WTC11 (cell line): ENCODE results near the gene ENPP6. TPM values are rescaled to one million over a fixed set of nuclear protein-coding genes. Genes with fewer than 3 reads are reported as not detected.

Experiments used
- ATAC-seq: fragments of 200-7000 bp; cut with Tn5 transposase; 2 replicates; pipeline ENCODE4 v1.10.0; 2021; ENCODE audit warnings: mild to moderate bottlenecking, moderate library complexity
- CTCF ChIA-PET: fragments of 300-600 bp; sonication (Branson Sonifier 250); formaldehyde crosslinking; loops from one replicate; lab custom pipeline; 2021; ENCODE audit warnings: antibody characterized with exemption; lab: Charles Lee
- POLR2A ChIA-PET: fragments of 350-600 bp; sonication (Branson Sonifier 250); formaldehyde crosslinking; loops from one replicate; lab custom pipeline; 2021; ENCODE audit warnings: antibody characterized with exemption; lab: Charles Lee
- DNase-seq: peaks from one replicate; pipeline ENCODE4 v3.0.0; 2021; ENCODE audit warnings: low spot score
- H3K27ac Mint-ChIP-seq: 2 replicates; pipeline ENCODE4 v1.8.0; 2021; ENCODE audit warnings: mixed read lengths
- H3K27me3 Mint-ChIP-seq: 2 replicates; pipeline ENCODE4 v1.8.0; 2021; ENCODE audit warnings: low read depth, mild to moderate bottlenecking, moderate library complexity, mixed read lengths
- H3K36me3 Mint-ChIP-seq: 2 replicates; pipeline ENCODE4 v1.8.0; 2021; ENCODE audit warnings: mixed read lengths
- H3K4me1 Mint-ChIP-seq: 2 replicates; pipeline ENCODE4 v1.8.0; 2022; ENCODE audit warnings: mixed read lengths
- H3K4me3 Mint-ChIP-seq: 2 replicates; pipeline ENCODE4 v1.8.0; 2021; ENCODE audit warnings: mild to moderate bottlenecking, moderate library complexity, mixed read lengths
- H3K9me3 Mint-ChIP-seq: 2 replicates; pipeline ENCODE4 v1.8.0; 2021; ENCODE audit warnings: mixed read lengths
- EMX1 ChIP-seq: fragments of 250-450 bp; sonication (Bioruptor Pico); IDR thresholded peaks from 2 replicates; pipeline ENCODE4 v1.8.0; 2021; ENCODE audit warnings: mild to moderate bottlenecking
- ESRRA ChIP-seq: sonication (generic); formaldehyde crosslinking; IDR thresholded peaks from 2 replicates; pipeline ENCODE4 v1.8.1; 2022; ENCODE audit warnings: mild to moderate bottlenecking, missing genetic modification reagents, borderline replicate concordance
- GRHL2 ChIP-seq: fragments of 250-450 bp; sonication (Bioruptor Pico); IDR thresholded peaks from 2 replicates; pipeline ENCODE4 v1.8.0; 2022; ENCODE audit warnings: mild to moderate bottlenecking, moderate library complexity; ENCODE audit not compliant: insufficient replicate concordance, severe bottlenecking
- NFE2L1 ChIP-seq: sonication (generic); formaldehyde crosslinking; IDR thresholded peaks from 2 replicates; pipeline ENCODE4 v1.8.1; 2023; ENCODE audit warnings: missing genetic modification reagents
- NR3C1 ChIP-seq: sonication (generic); formaldehyde crosslinking; conservative IDR thresholded peaks from 2 replicates; pipeline ENCODE4 v1.8.1; 2023; ENCODE audit warnings: low read depth, mild to moderate bottlenecking, missing genetic modification reagents
- SMAD4 ChIP-seq: sonication (generic); formaldehyde crosslinking; IDR thresholded peaks from 2 replicates; pipeline ENCODE4 v1.8.0; 2022; ENCODE audit warnings: mild to moderate bottlenecking, missing genetic modification reagents
- TEAD1 ChIP-seq: sonication (generic); formaldehyde crosslinking; IDR thresholded peaks from 2 replicates; pipeline ENCODE4 v1.8.0; 2022; ENCODE audit warnings: mild to moderate bottlenecking, missing genetic modification reagents
- TP53 ChIP-seq: sonication (generic); formaldehyde crosslinking; IDR thresholded peaks from 2 replicates; pipeline ENCODE4 v1.8.1; 2023; ENCODE audit warnings: mild to moderate bottlenecking, missing genetic modification reagents
- ZNF138 ChIP-seq: sonication (generic); formaldehyde crosslinking; conservative IDR thresholded peaks from 2 replicates; pipeline ENCODE4 v1.8.1; 2022; ENCODE audit warnings: mild to moderate bottlenecking, moderate library complexity, missing genetic modification reagents
- ZNF219 ChIP-seq: sonication (generic); formaldehyde crosslinking; IDR thresholded peaks from 2 replicates; pipeline ENCODE4 v1.8.0; 2023; ENCODE audit warnings: missing genetic modification reagents, mild to moderate bottlenecking, borderline replicate concordance
- ZNF263 ChIP-seq: sonication (generic); formaldehyde crosslinking; IDR thresholded peaks from 2 replicates; pipeline ENCODE4 v1.8.1; 2022; ENCODE audit warnings: low read depth, mild to moderate bottlenecking, moderate library complexity, missing genetic modification reagents
- ZNF317 ChIP-seq: sonication (generic); formaldehyde crosslinking; IDR thresholded peaks from 2 replicates; pipeline ENCODE4 v1.8.1; 2023; ENCODE audit warnings: low read depth, mild to moderate bottlenecking, moderate library complexity, missing genetic modification reagents, borderline replicate concordance
- ZNF396 ChIP-seq: fragments of 250-450 bp; sonication (Bioruptor Pico); IDR thresholded peaks from 2 replicates; pipeline ENCODE4 v1.8.0; 2021; ENCODE audit warnings: mild to moderate bottlenecking, moderate library complexity, borderline replicate concordance
- ZNF416 ChIP-seq: fragments of 250-450 bp; sonication (Bioruptor Pico); IDR thresholded peaks from 2 replicates; pipeline ENCODE4 v1.9.0; 2021; ENCODE audit warnings: mild to moderate bottlenecking, inconsistent platforms
- total RNA-seq: library from RNA; stranded (reverse); gene quantifications from 3 replicates; pipeline ENCODE4 v1.2.3, GENCODE V29; 2021
- TF ChIP-seq, protein P1 (sequence below): fragments of 250-450 bp; sonication (Bioruptor Pico); IDR thresholded peaks from 2 replicates; pipeline ENCODE4 v1.9.0; 2021; ENCODE audit warnings: mild to moderate bottlenecking
- TF ChIP-seq, protein P2 (sequence below): sonication (generic); formaldehyde crosslinking; IDR thresholded peaks from 2 replicates; pipeline ENCODE4 v1.8.1; 2022; ENCODE audit warnings: low read depth, mild to moderate bottlenecking, moderate library complexity, missing genetic modification reagents, borderline replicate concordance
- TF ChIP-seq, protein P3 (sequence below): sonication (generic); formaldehyde crosslinking; IDR thresholded peaks from 2 replicates; pipeline ENCODE4 v1.8.0; 2022; ENCODE audit warnings: mild to moderate bottlenecking, missing genetic modification reagents
- TF ChIP-seq, protein P4 (sequence below): sonication (generic); formaldehyde crosslinking; IDR thresholded peaks from 2 replicates; pipeline ENCODE4 v1.8.1; 2023; ENCODE audit warnings: mild to moderate bottlenecking, missing genetic modification reagents, moderate library complexity
- TF ChIP-seq, protein P5 (sequence below): fragments of 250-450 bp; sonication (Bioruptor Pico); IDR thresholded peaks from 2 replicates; pipeline ENCODE4 v2.1.2; 2022; ENCODE audit warnings: mild to moderate bottlenecking, moderate library complexity
- TF ChIP-seq, protein P6 (sequence below): sonication (generic); formaldehyde crosslinking; IDR thresholded peaks from 2 replicates; pipeline ENCODE4 v1.8.1; 2023; ENCODE audit warnings: mild to moderate bottlenecking, missing genetic modification reagents

Gene ENPP6
- total RNA-seq, 1 experiment from 2014 or later = 0.09 TPM

DNA sequence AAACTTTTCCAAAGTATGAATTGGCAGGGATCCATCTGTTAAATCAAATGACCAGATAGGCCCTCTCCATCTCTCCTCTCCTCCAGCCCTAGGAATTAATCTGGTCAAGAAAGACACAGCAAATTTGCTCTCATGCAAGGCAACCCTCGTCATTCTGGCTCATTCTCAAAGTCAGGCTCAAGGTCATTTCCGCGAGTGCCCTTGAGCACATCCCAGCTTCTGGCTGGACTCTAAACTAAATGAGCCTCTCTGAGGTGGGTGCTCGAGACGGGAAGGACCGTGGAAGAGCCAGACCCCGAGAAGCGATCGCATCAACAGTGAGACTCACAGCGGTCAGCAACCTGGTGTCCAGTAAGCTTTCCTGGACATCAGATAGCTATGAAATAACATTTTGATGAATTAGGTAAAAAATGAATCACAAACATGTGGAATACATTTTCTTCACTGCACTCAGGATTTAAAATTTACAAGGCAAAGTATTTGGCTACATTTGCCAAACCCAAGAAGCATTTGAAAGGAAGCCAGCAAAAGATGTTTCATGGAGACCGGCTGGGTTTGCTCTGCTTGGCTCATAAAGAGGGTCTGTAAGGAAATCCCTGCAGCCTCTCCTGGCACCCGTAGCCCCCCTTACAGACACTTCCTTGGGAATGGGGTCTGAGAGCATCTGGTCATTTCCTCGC is 121.0 kb downstream of the ENPP6 start:
- H3K4me1 Mint-ChIP-seq = peaks cover 7% of the 10 kb centered on the region
- DNase-seq (no peak), ATAC-seq (no peak; the same call in 1 of the 2 replicates)
- CTCF ChIA-PET = interaction anchor here (1.0 to 1.5 kb wide), 9 partner anchors 11 to 158 kb away, joined by 3 to 11 read pairs (median 4); partner anchors contain the start of gene ENPP6
- no peaks in the 10 kb centered on the region for H3K9me3 Mint-ChIP-seq
- POLR2A ChIA-PET = no interaction called here
- no peaks in the 10 kb centered on the region; the same call in 1 of the 2 replicates for H3K27me3 Mint-ChIP-seq
- no peak overlapping the region for H3K27ac Mint-ChIP-seq
- 0 out of 2 replicates have a peak, but pooled peaks have one; percentile 7 for TF ChIP-seq TP53 (CRISPR knock-in tag)
- TF ChIP-seq, protein P1, sequence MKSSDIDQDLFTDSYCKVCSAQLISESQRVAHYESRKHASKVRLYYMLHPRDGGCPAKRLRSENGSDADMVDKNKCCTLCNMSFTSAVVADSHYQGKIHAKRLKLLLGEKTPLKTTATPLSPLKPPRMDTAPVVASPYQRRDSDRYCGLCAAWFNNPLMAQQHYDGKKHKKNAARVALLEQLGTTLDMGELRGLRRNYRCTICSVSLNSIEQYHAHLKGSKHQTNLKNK (CRISPR knock-in tag) = no peak
- H3K36me3 Mint-ChIP-seq = no peaks in the 10 kb centered on the region
- H3K4me3 Mint-ChIP-seq = peak overlapping the region; percentile 43; the same call in 1 of the 2 replicates

DNA sequence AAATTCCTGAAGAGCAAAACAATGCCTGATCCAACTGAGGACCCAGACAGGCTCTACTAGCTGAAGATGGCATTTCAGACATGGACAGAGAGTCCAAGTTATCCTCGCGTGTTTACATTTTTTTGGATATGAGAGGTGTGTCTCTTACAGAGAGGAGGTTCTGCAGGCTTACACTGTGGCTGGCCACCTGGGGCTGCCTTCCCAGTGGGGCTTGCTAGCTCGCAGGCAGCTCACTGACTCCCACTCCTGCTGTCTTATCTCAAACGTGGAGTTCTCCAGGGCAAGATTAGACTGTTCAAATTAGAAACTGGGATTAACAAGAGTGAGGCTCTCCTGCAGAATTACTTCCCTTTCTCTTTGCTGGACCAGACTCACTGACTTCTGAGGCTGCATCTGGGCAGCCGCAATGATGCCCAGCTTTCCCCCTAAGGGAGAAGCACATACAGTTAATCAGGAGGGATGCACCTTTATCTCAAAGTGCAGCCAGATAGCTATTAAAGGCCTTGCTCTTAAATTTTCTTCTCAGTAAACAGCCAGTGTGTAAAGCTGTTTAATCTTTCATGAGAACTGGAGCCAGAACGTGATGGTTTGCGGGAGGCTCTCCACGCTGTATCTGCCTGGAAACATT is 123.0 kb downstream of the ENPP6 start:
- H3K27me3 Mint-ChIP-seq = no peaks in the 10 kb centered on the region; the same call in 1 of the 2 replicates
- no peaks in the 10 kb centered on the region for H3K36me3 Mint-ChIP-seq
- ATAC-seq (no peak), DNase-seq (no peak)
- no peaks in the 10 kb centered on the region for H3K9me3 Mint-ChIP-seq
- H3K27ac Mint-ChIP-seq = no peak overlapping the region
- H3K4me1 Mint-ChIP-seq = peaks cover 7% of the 10 kb centered on the region
- POLR2A ChIA-PET = no interaction called here
- TF ChIP-seq ZNF219 (CRISPR knock-in tag) = no peak
- no peak overlapping the region for H3K4me3 Mint-ChIP-seq
- CTCF ChIA-PET = interaction anchor here (1.3 kb wide), 1 partner anchor 21 kb away, joined by 3 read pairs; no protein-coding TSS in a partner anchor

DNA sequence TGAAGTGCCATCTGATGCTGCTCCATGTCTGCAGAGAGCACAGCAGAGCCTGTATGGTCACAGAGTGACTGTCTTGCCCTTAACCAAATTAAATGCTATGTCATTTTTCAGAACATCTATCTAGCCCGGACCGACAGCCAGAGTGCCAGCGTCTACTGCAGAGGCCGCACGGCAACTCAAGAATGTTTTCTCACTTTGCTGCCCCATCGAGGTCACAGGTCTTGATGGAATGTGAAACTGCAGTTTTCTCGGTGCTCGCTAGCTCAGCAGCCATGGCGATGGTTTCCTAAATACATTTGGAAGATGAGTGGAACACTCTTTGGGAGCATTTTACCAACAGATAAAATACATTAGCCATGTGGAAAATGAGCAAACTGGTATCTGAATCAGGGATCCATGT is 125.7 kb downstream of the ENPP6 start:
- no peak for DNase-seq
- Mint-ChIP-seq H3K4me3 (no peak overlapping the region), H3K27me3 (no peaks in the 10 kb centered on the region; the same call in 1 of the 2 replicates), H3K4me1 (peaks cover under 1% of the 10 kb centered on the region; the same call in 1 of the 2 replicates), H3K27ac (no peak overlapping the region), H3K9me3 (peaks cover 10% of the 10 kb centered on the region; the same call in 1 of the 2 replicates), H3K36me3 (no peaks in the 10 kb centered on the region)
- TF ChIP-seq, protein P2, sequence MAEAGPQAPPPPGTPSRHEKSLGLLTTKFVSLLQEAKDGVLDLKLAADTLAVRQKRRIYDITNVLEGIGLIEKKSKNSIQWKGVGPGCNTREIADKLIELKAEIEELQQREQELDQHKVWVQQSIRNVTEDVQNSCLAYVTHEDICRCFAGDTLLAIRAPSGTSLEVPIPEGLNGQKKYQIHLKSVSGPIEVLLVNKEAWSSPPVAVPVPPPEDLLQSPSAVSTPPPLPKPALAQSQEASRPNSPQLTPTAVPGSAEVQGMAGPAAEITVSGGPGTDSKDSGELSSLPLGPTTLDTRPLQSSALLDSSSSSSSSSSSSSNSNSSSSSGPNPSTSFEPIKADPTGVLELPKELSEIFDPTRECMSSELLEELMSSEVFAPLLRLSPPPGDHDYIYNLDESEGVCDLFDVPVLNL (CRISPR knock-in tag) = no peak
- TF ChIP-seq, protein P3, sequence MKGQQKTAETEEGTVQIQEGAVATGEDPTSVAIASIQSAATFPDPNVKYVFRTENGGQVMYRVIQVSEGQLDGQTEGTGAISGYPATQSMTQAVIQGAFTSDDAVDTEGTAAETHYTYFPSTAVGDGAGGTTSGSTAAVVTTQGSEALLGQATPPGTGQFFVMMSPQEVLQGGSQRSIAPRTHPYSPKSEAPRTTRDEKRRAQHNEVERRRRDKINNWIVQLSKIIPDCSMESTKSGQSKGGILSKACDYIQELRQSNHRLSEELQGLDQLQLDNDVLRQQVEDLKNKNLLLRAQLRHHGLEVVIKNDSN (CRISPR knock-in tag) = no peak
- TF ChIP-seq TP53 (CRISPR knock-in tag) (no peak), GRHL2 (no peak), EMX1 (CRISPR knock-in tag) (no peak), TEAD1 (CRISPR knock-in tag) (no peak), ZNF138 (CRISPR knock-in tag) (no peak), SMAD4 (CRISPR knock-in tag) (no peak)
- TF ChIP-seq, protein P4, sequence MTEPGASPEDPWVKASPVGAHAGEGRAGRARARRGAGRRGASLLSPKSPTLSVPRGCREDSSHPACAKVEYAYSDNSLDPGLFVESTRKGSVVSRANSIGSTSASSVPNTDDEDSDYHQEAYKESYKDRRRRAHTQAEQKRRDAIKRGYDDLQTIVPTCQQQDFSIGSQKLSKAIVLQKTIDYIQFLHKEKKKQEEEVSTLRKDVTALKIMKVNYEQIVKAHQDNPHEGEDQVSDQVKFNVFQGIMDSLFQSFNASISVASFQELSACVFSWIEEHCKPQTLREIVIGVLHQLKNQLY (CRISPR knock-in tag) = no peak
- POLR2A ChIA-PET = no interaction called here
- CTCF ChIA-PET = interaction anchor here (0.9 kb wide), 1 partner anchor 52 kb away, joined by 3 read pairs; no protein-coding TSS in a partner anchor
- ATAC-seq = no peak

DNA sequence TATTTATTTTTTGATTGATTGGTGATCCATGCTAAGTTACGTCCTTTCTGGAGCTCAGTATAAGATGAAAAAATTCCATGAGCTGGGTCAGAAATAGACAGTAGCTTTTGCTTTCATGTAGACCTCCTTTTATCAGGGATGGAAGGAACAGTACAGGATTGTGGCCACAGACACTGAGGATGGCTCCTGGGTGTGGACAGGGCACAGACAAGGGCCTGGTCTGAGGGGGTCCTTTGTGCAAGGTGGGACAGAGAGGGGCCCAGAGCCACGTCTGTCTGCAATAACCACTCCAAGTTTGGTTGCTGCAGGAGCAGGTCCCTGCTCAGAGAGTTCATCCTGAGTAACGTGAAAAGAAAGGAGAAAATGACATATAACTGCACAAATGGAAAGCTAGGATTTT is 127.1 kb downstream of the ENPP6 start:
- Mint-ChIP-seq H3K27ac (no peak overlapping the region), H3K4me3 (no peak overlapping the region), H3K9me3 (peaks cover 10% of the 10 kb centered on the region; the same call in 1 of the 2 replicates), H3K27me3 (no peaks in the 10 kb centered on the region; the same call in 1 of the 2 replicates), H3K36me3 (no peaks in the 10 kb centered on the region), H3K4me1 (no peaks in the 10 kb centered on the region)
- ChIA-PET CTCF (no interaction called here), POLR2A (no interaction called here)
- DNase-seq (no peak), ATAC-seq (no peak)
- TF ChIP-seq ZNF396 (CRISPR knock-in tag) (no peak), ZNF263 (CRISPR knock-in tag) (no peak), ZNF317 (no peak), ZNF416 (CRISPR knock-in tag) (no peak), ESRRA (CRISPR knock-in tag) (no peak), NFE2L1 (CRISPR knock-in tag) (no peak), NR3C1 (CRISPR knock-in tag) (no peak)
- TF ChIP-seq, protein P5, sequence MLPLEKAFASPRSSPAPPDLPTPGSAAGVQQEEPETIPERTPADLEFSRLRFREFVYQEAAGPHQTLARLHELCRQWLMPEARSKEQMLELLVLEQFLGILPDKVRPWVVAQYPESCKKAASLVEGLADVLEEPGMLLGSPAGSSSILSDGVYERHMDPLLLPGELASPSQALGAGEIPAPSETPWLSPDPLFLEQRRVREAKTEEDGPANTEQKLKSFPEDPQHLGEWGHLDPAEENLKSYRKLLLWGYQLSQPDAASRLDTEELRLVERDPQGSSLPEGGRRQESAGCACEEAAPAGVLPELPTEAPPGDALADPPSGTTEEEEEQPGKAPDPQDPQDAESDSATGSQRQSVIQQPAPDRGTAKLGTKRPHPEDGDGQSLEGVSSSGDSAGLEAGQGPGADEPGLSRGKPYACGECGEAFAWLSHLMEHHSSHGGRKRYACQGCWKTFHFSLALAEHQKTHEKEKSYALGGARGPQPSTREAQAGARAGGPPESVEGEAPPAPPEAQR (CRISPR knock-in tag) = no peak
- TF ChIP-seq, protein P6, sequence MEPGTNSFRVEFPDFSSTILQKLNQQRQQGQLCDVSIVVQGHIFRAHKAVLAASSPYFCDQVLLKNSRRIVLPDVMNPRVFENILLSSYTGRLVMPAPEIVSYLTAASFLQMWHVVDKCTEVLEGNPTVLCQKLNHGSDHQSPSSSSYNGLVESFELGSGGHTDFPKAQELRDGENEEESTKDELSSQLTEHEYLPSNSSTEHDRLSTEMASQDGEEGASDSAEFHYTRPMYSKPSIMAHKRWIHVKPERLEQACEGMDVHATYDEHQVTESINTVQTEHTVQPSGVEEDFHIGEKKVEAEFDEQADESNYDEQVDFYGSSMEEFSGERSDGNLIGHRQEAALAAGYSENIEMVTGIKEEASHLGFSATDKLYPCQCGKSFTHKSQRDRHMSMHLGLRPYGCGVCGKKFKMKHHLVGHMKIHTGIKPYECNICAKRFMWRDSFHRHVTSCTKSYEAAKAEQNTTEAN (CRISPR knock-in tag) = no peak
- TF ChIP-seq, protein P4 (CRISPR knock-in tag) = no peak
